Measurements from ENCODE around the gene C16orf95. TPM values are rescaled to one million over a fixed set of nuclear protein-coding genes. Genes with fewer than 3 reads are reported as not detected.
A peak's percentile ranks its signal among the peaks of the same experiment; 100 is the strongest.

The C16orf95 gene
- total and polyA plus RNA-seq, 2 of the 4 experiments (the other 2 are of a cell fraction) = 2.0 to 4.7 TPM

GRCh38 chr16:87293990-87294389 is 23.2 kb downstream of the C16orf95 start:
- peaks cover 3% of the 10 kb centered on the region for H3K9me1 ChIP-seq (ENCODE audit: insufficient read depth, low read length)
- DNase-seq = no peak
- in situ Hi-C loops (cut with MboI; ENCODE audit: low sequenced_read_pairs) (no loop called here), intact Hi-C loops (cut with micrococcal nuclease) (no loop called here), dilution Hi-C loops (cut with HindIII; ENCODE audit: low sequenced_read_pairs, unreplicated experiment) (no loop called here)
- CTCF ChIA-PET = no interaction called here
- no peak overlapping the region for H3K9ac ChIP-seq (ENCODE audit: low read depth, low read length)
- ATAC-seq (ENCODE audit: low read depth) = no peak
- H4K91ac ChIP-seq (ENCODE audit: insufficient read depth, low read depth, low read length) = no peak overlapping the region
- no peak overlapping the region for H2BK20ac ChIP-seq (ENCODE audit: low read depth, low read length)
- POLR2A ChIA-PET (ENCODE audit: unreplicated experiment) = no interaction called here
- H3K14ac ChIP-seq (replicated peaks; ENCODE audit: low read depth, low read length) = no peak overlapping the region
- peaks cover 6% of the 10 kb centered on the region for H3K9me3 ChIP-seq (ENCODE audit: control insufficient read depth, insufficient read depth, low read length)
- peaks cover 5% of the 10 kb centered on the region for H4K20me1 ChIP-seq (ENCODE audit: insufficient read depth, low read length)
- H3K23ac ChIP-seq (ENCODE audit: low read depth, low read length) = no peak overlapping the region
- TF ChIP-seq RCOR1 (IDR thresholded peaks at IDR 0.05; ENCODE audit: insufficient replicate concordance, low read length) = no peak
- no peak for TF ChIP-seq RFX5 (IDR thresholded peaks at IDR 0.05; ENCODE audit: low read depth, low read length)
- no peak for TF ChIP-seq MAZ (IDR thresholded peaks at IDR 0.05; ENCODE audit: borderline replicate concordance, low read depth, low read length)
- no peak for TF ChIP-seq ELK1 (IDR thresholded peaks at IDR 0.05; ENCODE audit: borderline replicate concordance, low read depth, low read length)
- no peak for TF ChIP-seq USF2 (IDR thresholded peaks at IDR 0.05; ENCODE audit: low read depth, low read length)
- TF ChIP-seq MXI1 (IDR thresholded peaks at IDR 0.05; ENCODE audit: borderline replicate concordance, low read depth, low read length) = no peak
- no peak for TF ChIP-seq SMC3 (IDR thresholded peaks at IDR 0.05; ENCODE audit: low read depth, low read length)
- no peak for TF ChIP-seq BHLHE40 (IDR thresholded peaks at IDR 0.05; ENCODE audit: low read depth, low read length)
- no peak for TF ChIP-seq POLR2A (IDR thresholded peaks at IDR 0.05; ENCODE audit: low read depth, low read length)
- no peak for TF ChIP-seq FOS (IDR thresholded peaks at IDR 0.05; ENCODE audit: low read depth, low read length)
- TF ChIP-seq CEBPB (IDR thresholded peaks at IDR 0.05; ENCODE audit: low read depth, low read length) = no peak
- no peak for TF ChIP-seq MAFK (IDR thresholded peaks at IDR 0.05; ENCODE audit: low read depth, low read length)
- TF ChIP-seq NFE2L2 (IDR thresholded peaks at IDR 0.05; ENCODE audit: low read depth, low read length) = no peak
- no peak for TF ChIP-seq RAD21 (IDR thresholded peaks at IDR 0.05; ENCODE audit: low read length)
- TF ChIP-seq, protein P1, sequence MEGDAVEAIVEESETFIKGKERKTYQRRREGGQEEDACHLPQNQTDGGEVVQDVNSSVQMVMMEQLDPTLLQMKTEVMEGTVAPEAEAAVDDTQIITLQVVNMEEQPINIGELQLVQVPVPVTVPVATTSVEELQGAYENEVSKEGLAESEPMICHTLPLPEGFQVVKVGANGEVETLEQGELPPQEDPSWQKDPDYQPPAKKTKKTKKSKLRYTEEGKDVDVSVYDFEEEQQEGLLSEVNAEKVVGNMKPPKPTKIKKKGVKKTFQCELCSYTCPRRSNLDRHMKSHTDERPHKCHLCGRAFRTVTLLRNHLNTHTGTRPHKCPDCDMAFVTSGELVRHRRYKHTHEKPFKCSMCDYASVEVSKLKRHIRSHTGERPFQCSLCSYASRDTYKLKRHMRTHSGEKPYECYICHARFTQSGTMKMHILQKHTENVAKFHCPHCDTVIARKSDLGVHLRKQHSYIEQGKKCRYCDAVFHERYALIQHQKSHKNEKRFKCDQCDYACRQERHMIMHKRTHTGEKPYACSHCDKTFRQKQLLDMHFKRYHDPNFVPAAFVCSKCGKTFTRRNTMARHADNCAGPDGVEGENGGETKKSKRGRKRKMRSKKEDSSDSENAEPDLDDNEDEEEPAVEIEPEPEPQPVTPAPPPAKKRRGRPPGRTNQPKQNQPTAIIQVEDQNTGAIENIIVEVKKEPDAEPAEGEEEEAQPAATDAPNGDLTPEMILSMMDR (conservative IDR thresholded peaks at IDR 0.05; ENCODE audit: low read depth, low read length) = no peak
- H2BK15ac ChIP-seq (ENCODE audit: low read depth, low read length) = no peak overlapping the region
- H3K27me3 ChIP-seq (ENCODE audit: control insufficient read depth, insufficient read depth, low read length) = peaks cover 2% of the 10 kb centered on the region; the same call in 1 of the 2 replicates
- no peak overlapping the region for H3K18ac ChIP-seq (ENCODE audit: low read depth, low read length)
- no peak overlapping the region for H2AK5ac ChIP-seq (ENCODE audit: low read depth, low read length)
- H4K5ac ChIP-seq (ENCODE audit: low read depth, low read length) = no peak overlapping the region
- peaks cover 2% of the 10 kb centered on the region; the same call in 1 of the 2 replicates for H3K4me1 ChIP-seq (ENCODE audit: control insufficient read depth, insufficient read depth, low read length)
- H3K4ac ChIP-seq (ENCODE audit: low read depth, low read length) = no peak overlapping the region
- WGBS, 2 experiments (ENCODE audit: extremely low coverage in 2 of 2, insufficient read length in 1 of 2) = 85 to 100% methylated on average over 2 of the region's 3 CpGs
- no peaks in the 10 kb centered on the region for H3K36me3 ChIP-seq (ENCODE audit: control insufficient read depth, insufficient read depth, low read length)
- H4K8ac ChIP-seq (ENCODE audit: low read depth in 2 of 2, low read length in 2 of 2) = no peak overlapping the region
- BruUV-seq (replicated peaks) = no TSS peak
- H3K4me3 ChIP-seq (ENCODE audit: insufficient read depth, low read depth, low read length) = no peak overlapping the region
- H3K4me2 ChIP-seq (ENCODE audit: low read depth, low read length) = no peak overlapping the region
- no peaks in the 10 kb centered on the region for H3K79me1 ChIP-seq (ENCODE audit: low read depth in 1 of 2, low read length in 2 of 2)
- no peak overlapping the region for H3K56ac ChIP-seq (ENCODE audit: extremely low read depth, insufficient read depth, low read length)
- H2AK9ac ChIP-seq (replicated peaks; ENCODE audit: low read depth, low read length, poor library complexity) = no peak overlapping the region
- H3K27ac ChIP-seq (ENCODE audit: insufficient read depth, low read length) = no peak overlapping the region
- H2BK5ac ChIP-seq (ENCODE audit: low read depth, low read length, poor library complexity, severe bottlenecking) = peak overlapping the region; percentile 51
- H2BK120ac ChIP-seq (ENCODE audit: low read depth, low read length) = no peak overlapping the region
- H2AFZ ChIP-seq (replicated peaks; ENCODE audit: low read length, poor library complexity) = no peak overlapping the region

All from IMR-90 (cell line).